Thyroid gland (tissue), 4 donors: Measurements from ENCODE around the gene GANC. TPM values are rescaled to one million over a fixed set of nuclear protein-coding genes. Genes with fewer than 3 reads are reported as not detected.

ENCODE experiments used
- DNase-seq, 2 donors: peaks; one replicate each; pipeline ENCODE4 v3.0.0-alpha.2; 2019
- H3K27ac ChIP-seq, 3 donors: fragments of 200-600 bp; sonication (generic); 1 replicate in 2 of 3; 2 replicates in 1 of 3; pipeline ENCODE4 v1.5.1; 2016 to 2019; ENCODE audit warnings: mild to moderate bottlenecking in 1 of 3, moderate library complexity in 1 of 3
- H3K27me3 ChIP-seq: fragments of 200-600 bp; sonication (generic); one replicate; pipeline ENCODE4 v1.5.1; 2019
- H3K36me3 ChIP-seq, 2 donors: fragments of 200-600 bp; sonication (generic); one replicate each; pipeline ENCODE4 v1.5.1; 2016 to 2019
- H3K4me1 ChIP-seq, 2 donors: fragments of 200-600 bp; sonication (generic); one replicate each; pipeline ENCODE4 v1.5.1; 2017 to 2019
- H3K4me3 ChIP-seq, 3 donors: fragments of 200-600 bp; sonication (generic); replicated peaks in 1 of 3; 1 replicate in 2 of 3; 2 replicates in 1 of 3; pipeline ENCODE4 v1.5.1; 2016; ENCODE audit warnings: mild to moderate bottlenecking in 1 of 3
- H3K9me3 ChIP-seq: fragments of 200-600 bp; sonication (generic); one replicate; pipeline ENCODE4 v1.5.1; 2017
- POLR2A ChIP-seq, 2 donors: fragments of 450-650 bp; IDR thresholded peaks; one replicate each; pipeline ENCODE4 v1.6.1; 2017; ENCODE audit warnings: antibody characterized with exemption in 2 of 2, mild to moderate bottlenecking in 2 of 2, moderate library complexity in 1 of 2
- WGBS, 2 donors: methylation state at CpG; one replicate each; pipeline ENCODE4 v1.1.5; 2017; 5-methylcytosine and 5-hydroxymethylcytosine counted together
- intact Hi-C: fragments of 100-400 bp; cut with DNase I; formaldehyde crosslinking; loops from one replicate; pipeline ENCODE4 v1.15.1; 2023
- total RNA-seq, 4 donors: library from RNA; depleted of rRNA; stranded (reverse); fragments of >200 nt; gene quantifications; one replicate each; pipeline ENCODE4 v1.2.3, GENCODE V29; 2016
- TF ChIP-seq, protein P1 (sequence below), 6 experiments: fragments of 200-600 bp in 3 of 6; fragments of 450-650 bp in 3 of 6; sonication (generic) in 3 of 6; IDR thresholded peaks; one replicate each; pipeline ENCODE4 v1.5.1; 2016 to 2019; ENCODE audit warnings: antibody characterized with exemption in 6 of 6, mild to moderate bottlenecking in 2 of 6, inconsistent platforms in 1 of 6, moderate library complexity in 1 of 6

Gene GANC
- total RNA-seq, 4 donors from 2014 or later = 19.9 to 49.4 (median 22.2) TPM

DNA sequence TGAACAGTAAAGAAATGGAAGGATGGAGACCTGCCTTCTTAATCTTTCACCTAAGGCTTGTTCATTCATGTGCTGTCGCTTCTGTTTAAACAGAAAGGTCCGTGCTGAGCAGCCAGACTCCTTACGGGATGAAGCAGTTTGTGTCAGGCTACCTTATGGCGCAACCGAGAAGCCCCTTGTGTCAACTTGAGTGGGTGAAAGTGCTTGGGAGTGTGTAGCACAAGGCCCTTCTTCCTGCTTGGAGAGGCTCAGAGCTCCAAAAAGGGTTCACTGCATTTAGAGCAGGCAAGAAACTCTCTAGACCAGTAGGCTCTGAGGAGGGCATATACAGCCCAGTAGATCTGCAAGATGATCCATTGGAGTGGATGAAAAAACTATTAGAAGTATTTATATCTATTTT, 102.3 kb downstream of the GANC start:
- Histone ChIP-seq H3K27me3 (no peaks in the 10 kb centered on the region), H3K36me3 (no peaks in the 10 kb centered on the region), H3K4me3 (no peak overlapping the region), H3K27ac (no peak overlapping the region), H3K4me1 (no peaks in the 10 kb centered on the region), H3K9me3 (no peaks in the 10 kb centered on the region)
- TF ChIP-seq POLR2A (IDR thresholded peaks at IDR 0.05) = no peak
- intact Hi-C loops = no loop called here
- WGBS, 2 donors = 45 to 46% methylated on average over 5 of the region's 5 CpGs
- DNase-seq = peak; percentile 48 to 69

DNA sequence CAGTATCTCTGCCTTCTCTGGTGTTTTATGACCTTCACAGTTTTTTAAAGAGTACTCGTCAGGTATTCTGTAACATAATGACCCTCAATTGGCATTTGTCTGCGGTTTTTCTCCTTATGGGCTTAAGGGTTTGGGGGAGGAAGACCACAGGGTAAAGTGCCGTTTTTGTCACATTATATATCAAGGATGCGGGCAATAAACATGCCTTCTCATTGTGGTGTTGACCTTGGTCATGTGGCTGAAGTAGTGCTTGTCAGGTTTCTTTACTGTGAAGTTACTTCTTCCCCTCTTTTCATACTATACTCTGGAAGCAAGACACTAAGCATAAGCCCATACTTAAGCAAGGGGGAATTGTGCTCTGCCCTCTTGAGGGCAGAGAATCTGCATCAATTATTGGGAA, 102.9 kb downstream of the GANC start:
- TF ChIP-seq POLR2A (IDR thresholded peaks at IDR 0.05) = no peak
- TF ChIP-seq, protein P1, sequence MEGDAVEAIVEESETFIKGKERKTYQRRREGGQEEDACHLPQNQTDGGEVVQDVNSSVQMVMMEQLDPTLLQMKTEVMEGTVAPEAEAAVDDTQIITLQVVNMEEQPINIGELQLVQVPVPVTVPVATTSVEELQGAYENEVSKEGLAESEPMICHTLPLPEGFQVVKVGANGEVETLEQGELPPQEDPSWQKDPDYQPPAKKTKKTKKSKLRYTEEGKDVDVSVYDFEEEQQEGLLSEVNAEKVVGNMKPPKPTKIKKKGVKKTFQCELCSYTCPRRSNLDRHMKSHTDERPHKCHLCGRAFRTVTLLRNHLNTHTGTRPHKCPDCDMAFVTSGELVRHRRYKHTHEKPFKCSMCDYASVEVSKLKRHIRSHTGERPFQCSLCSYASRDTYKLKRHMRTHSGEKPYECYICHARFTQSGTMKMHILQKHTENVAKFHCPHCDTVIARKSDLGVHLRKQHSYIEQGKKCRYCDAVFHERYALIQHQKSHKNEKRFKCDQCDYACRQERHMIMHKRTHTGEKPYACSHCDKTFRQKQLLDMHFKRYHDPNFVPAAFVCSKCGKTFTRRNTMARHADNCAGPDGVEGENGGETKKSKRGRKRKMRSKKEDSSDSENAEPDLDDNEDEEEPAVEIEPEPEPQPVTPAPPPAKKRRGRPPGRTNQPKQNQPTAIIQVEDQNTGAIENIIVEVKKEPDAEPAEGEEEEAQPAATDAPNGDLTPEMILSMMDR (IDR thresholded peaks at IDR 0.05) = no peak
- Histone ChIP-seq H3K4me3 (no peak overlapping the region), H3K27me3 (no peaks in the 10 kb centered on the region), H3K27ac (no peak overlapping the region), H3K9me3 (no peaks in the 10 kb centered on the region), H3K4me1 (no peaks in the 10 kb centered on the region), H3K36me3 (no peaks in the 10 kb centered on the region)
- WGBS, 2 donors = 77% methylated on average over 4 of the region's 4 CpGs
- no peak for DNase-seq
- intact Hi-C loops = no loop called here

DNA sequence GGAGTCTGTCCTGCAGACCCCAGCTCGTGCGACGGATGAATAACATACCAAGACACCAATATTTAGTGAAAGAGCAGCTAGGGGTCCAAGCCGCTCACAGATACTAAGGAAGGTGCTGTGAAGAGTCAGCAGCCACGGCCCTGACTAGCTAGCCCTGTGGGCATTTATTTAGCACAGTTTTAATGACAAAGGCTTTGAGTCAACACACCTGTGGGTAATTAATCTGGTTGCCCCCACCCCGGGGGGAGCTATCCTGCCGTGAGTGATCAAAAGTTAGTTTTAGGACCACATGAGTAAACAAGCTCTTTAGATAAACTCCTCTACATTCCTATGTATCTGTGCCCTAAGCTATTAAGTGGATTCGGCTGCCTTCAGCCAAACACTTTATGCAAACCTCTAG, 105.0 kb downstream of the GANC start:
- no peaks in the 10 kb centered on the region for H3K4me1 ChIP-seq
- no peak for TF ChIP-seq POLR2A (IDR thresholded peaks at IDR 0.05)
- TF ChIP-seq, protein P1 (IDR thresholded peaks at IDR 0.05) = no peak
- no peak overlapping the region for H3K27ac ChIP-seq
- H3K4me3 ChIP-seq = no peak overlapping the region
- H3K9me3 ChIP-seq = no peaks in the 10 kb centered on the region
- no peak for DNase-seq
- intact Hi-C loops = no loop called here
- H3K27me3 ChIP-seq = no peaks in the 10 kb centered on the region
- H3K36me3 ChIP-seq = no peaks in the 10 kb centered on the region
- WGBS, 2 donors = 86% methylated on average over 8 of the region's 8 CpGs

DNA sequence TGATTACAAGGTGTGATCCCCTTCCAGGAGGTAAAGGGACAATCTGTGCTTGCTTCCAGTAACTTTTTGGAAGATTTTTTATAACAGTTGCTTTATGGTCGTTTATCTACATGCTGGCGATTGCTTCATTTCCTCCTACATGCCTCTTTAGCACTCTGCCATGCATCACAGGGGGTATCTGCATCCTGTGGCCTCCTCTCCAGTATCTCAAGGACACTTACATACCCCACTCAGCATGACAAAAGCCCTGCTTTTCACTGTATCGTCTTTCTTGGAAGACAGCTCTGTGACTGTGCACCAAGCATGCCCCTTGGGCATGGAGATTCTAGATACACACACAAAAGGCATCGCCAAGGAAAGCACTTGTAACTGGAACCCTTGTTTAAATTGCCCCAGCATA, 111.6 kb downstream of the GANC start:
- H3K27ac ChIP-seq = no peak overlapping the region
- no peak overlapping the region for H3K4me3 ChIP-seq
- TF ChIP-seq POLR2A (IDR thresholded peaks at IDR 0.05) = no peak
- TF ChIP-seq, protein P1 (IDR thresholded peaks at IDR 0.05) = no peak
- intact Hi-C loops = no loop called here
- no peaks in the 10 kb centered on the region for H3K9me3 ChIP-seq
- H3K36me3 ChIP-seq = no peaks in the 10 kb centered on the region
- H3K27me3 ChIP-seq = no peaks in the 10 kb centered on the region
- no peak for DNase-seq
- WGBS, 2 donors = 39 to 41% methylated on average over 4 of the region's 4 CpGs
- peaks cover 0 to 18% of the 10 kb centered on the region in 2 donors for H3K4me1 ChIP-seq

DNA sequence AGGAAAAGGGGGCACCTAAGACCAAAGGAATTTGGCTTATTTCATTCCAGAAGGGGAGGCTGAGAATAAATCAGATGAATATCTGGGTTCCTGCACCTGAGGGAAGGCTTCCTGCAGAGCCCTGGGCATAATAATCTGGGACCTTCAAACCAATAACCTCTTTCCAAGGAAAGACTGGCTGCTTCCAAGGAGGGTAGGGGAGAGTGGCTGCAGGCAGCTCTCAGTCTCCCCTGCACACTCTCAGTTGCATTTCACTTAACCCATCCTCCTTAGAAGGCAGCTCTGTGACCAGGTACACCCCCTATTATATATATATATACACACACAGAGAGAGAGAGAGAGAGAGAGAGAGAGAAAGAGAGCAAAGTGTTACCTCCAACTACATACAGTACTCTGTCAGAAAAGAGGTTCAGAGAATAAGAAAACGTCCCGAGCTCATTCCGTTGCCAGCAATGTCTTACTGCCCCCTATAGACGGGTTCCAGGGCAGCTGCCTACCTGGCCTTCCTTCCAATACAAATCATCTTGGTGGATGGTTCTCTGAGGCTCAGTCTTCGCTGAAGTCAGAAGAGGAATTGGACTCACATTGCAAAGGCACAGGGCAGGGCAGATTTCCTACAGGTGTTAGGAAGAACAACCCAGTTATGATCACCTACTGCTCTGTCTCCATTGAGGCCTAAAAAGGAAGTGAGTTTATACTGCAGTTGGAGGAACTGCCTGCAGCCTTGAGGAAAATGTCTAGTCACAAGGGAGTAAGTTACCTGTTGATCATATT, 112.4 kb downstream of the GANC start:
- 28 to 35% methylated on average over 5 of the region's 5 CpGs for WGBS, 2 donors
- H3K27me3 ChIP-seq = no peaks in the 10 kb centered on the region
- H3K4me3 ChIP-seq = no peak overlapping the region
- no peak overlapping the region for H3K27ac ChIP-seq
- H3K36me3 ChIP-seq = no peaks in the 10 kb centered on the region
- no peaks in the 10 kb centered on the region for H3K9me3 ChIP-seq
- H3K4me1 ChIP-seq = peaks cover 0 to 18% of the 10 kb centered on the region in 2 donors
- TF ChIP-seq POLR2A (IDR thresholded peaks at IDR 0.05) = no peak
- TF ChIP-seq, protein P1 (IDR thresholded peaks at IDR 0.05) = peak in 5 of 6 experiments; percentile 15 to 59 (median 35)
- DNase-seq = peak; percentile 41 to 51
- intact Hi-C loops = no loop called here
